Heart left ventricle (tissue), 16 donors: Measurements from ENCODE around the gene YIF1A. TPM values are rescaled to one million over a fixed set of nuclear protein-coding genes. Genes with fewer than 3 reads are reported as not detected.

Source experiments
- ATAC-seq, 4 donors: fragments of 200-7000 bp; cut with Tn5 transposase; one replicate each; pipeline ENCODE4 v1.9.1; 2020 to 2022; ENCODE audit warnings: moderate library complexity in 4 of 4, mild to moderate bottlenecking in 3 of 4, moderate number of reproducible peaks in 1 of 4
- DNase-seq, 5 donors: peaks; one replicate each; pipeline ENCODE4 v3.0.0-alpha.2; 2020
- H3K27ac ChIP-seq, 12 donors: fragments of 200-600 bp; sonication (generic) in 4 of 12; one replicate each; pipeline versions ENCODE4 v1.5.0 to v1.8.0; 2016 to 2022; ENCODE audit warnings: mild to moderate bottlenecking in 2 of 12
- H3K27me3 ChIP-seq, 9 donors: fragments of 200-600 bp; sonication (generic) in 2 of 9; one replicate each; pipeline versions ENCODE4 v1.5.1 to v1.8.0; 2016 to 2022; ENCODE audit warnings: mild to moderate bottlenecking in 3 of 9
- H3K36me3 ChIP-seq, 9 donors: fragments of 200-600 bp; sonication (generic) in 2 of 9; one replicate each; pipeline versions ENCODE4 v1.5.0 to v1.8.0; 2018 to 2022; ENCODE audit warnings: mild to moderate bottlenecking in 2 of 9
- H3K4me1 ChIP-seq, 12 donors: fragments of 200-600 bp; sonication (generic) in 4 of 12; one replicate each; pipeline versions ENCODE4 v1.5.0 to v1.8.0; 2016 to 2022; ENCODE audit warnings: mild to moderate bottlenecking in 3 of 12
- H3K4me3 ChIP-seq, 12 donors: fragments of 200-600 bp; sonication (generic) in 4 of 12; one replicate each; pipeline versions ENCODE4 v1.5.0 to v1.8.0; 2017 to 2022; ENCODE audit warnings: mild to moderate bottlenecking in 9 of 12, moderate library complexity in 4 of 12
- H3K9me3 ChIP-seq, 12 donors: fragments of 200-600 bp; sonication (generic) in 4 of 12; one replicate each; pipeline versions ENCODE4 v1.5.0 to v1.8.0; 2016 to 2022; ENCODE audit warnings: mild to moderate bottlenecking in 1 of 12
- POLR2A ChIP-seq, 2 donors: fragments of 450-650 bp; IDR thresholded peaks; one replicate each; pipeline ENCODE4 v1.6.1; 2017; ENCODE audit warnings: antibody characterized with exemption in 2 of 2, mild to moderate bottlenecking in 2 of 2, moderate library complexity in 2 of 2
- WGBS, 4 donors: extraction: QIAGEN DNeasy Blood & Tissue Kit in 2 of 4; methylation state at CpG; one replicate each; pipeline versions ENCODE4 v1.1.5 to v1.1.7; 2013 to 2018; 5-methylcytosine and 5-hydroxymethylcytosine counted together
- intact Hi-C, 10 donors: fragments of 100-400 bp; cut with DNase I; formaldehyde crosslinking; loops; one replicate each; pipeline versions ENCODE4 v1.11.1 to v1.14.2; 2022
- polyA plus RNA-seq, 2 donors: library from polyadenylated mRNA; stranded (reverse); fragments of 200-250 nt; gene quantifications; one replicate each; pipeline ENCODE4 v1.2.3, GENCODE V29; 2013
- total RNA-seq, 9 donors: library from RNA; depleted of rRNA in 2 of 9; stranded (reverse); fragments of >200 nt in 2 of 9; fragmentation: NEBNext Ultra II Directional in 3 of 9; extraction: Animal tissue kit (Norgen Biotek cat#: 25700) in 3 of 9; gene quantifications; one replicate each; pipeline versions ENCODE4 v1.1.0 to v1.2.4, GENCODE V29; 2016 to 2023
- TF ChIP-seq, protein P1 (sequence below), 12 donors: fragments of 200-600 bp; sonication (generic) in 4 of 12; IDR thresholded peaks; one replicate each; pipeline versions ENCODE4 v1.5.0 to v1.8.0; 2018 to 2022; ENCODE audit warnings: antibody characterized with exemption in 12 of 12, mild to moderate bottlenecking in 5 of 12
- donor health status: ischemic (EF 13 %, LVEDD 7.1; RV severe dilation, severe dysfunction).
- donor health status: healthy with polysubstance abuse.
- donor health status: DM: no; HTN: yes; CAD: no.
- donor health status: DM: no; HTN: no; CAD: no.
- donor health status: ischemic (EF 25% LVEDD 6.9; RV normal size, moderate dysfunction).
- donor health status: ischemic (EF 25% LVEDD 5.7; RV mildly dilated, moderate dysfunction).
- donor health status: healthy.
- donor health status: DM: yes; HTN: yes; CAD: no.
- donor health status: ischemic (EF 35%, LVEDD 5.7; RV mildly dilated, moderate dysfunction).
- donor health status: nonischemic (EF 11% LVEDD 7.7; RV severe dilation, severe dysfunction).
- donor health status: DM: yes; HTN: yes; CAD: no.
- donor health status: PGD.
- donor health status: ischemic (EF 29% LVEDD 5.4; RV normal size, mild dysfunction).
- donor health status: nonischemic (EF 23%, LVEDD 6.1; RV moderate dilation, normal function).

Gene YIF1A
- total and polyA plus RNA-seq, 11 donors = 41.6 to 136 (median 65.3) TPM

- H3K9me3 ChIP-seq = no peaks in the 10 kb centered on the region
- H3K27ac ChIP-seq = no peak overlapping the region
- 60 to 70% (median 66%) methylated on average over 10 of the region's 10 CpGs for WGBS, 4 donors
- intact Hi-C loops = no loop called here
- H3K4me1 ChIP-seq = peaks cover 7 to 46% (median 37%) of the 10 kb centered on the region in 12 donors
- no peak for TF ChIP-seq POLR2A (IDR thresholded peaks at IDR 0.05)
- TF ChIP-seq, protein P1, sequence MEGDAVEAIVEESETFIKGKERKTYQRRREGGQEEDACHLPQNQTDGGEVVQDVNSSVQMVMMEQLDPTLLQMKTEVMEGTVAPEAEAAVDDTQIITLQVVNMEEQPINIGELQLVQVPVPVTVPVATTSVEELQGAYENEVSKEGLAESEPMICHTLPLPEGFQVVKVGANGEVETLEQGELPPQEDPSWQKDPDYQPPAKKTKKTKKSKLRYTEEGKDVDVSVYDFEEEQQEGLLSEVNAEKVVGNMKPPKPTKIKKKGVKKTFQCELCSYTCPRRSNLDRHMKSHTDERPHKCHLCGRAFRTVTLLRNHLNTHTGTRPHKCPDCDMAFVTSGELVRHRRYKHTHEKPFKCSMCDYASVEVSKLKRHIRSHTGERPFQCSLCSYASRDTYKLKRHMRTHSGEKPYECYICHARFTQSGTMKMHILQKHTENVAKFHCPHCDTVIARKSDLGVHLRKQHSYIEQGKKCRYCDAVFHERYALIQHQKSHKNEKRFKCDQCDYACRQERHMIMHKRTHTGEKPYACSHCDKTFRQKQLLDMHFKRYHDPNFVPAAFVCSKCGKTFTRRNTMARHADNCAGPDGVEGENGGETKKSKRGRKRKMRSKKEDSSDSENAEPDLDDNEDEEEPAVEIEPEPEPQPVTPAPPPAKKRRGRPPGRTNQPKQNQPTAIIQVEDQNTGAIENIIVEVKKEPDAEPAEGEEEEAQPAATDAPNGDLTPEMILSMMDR (IDR thresholded peaks at IDR 0.05) = no peak
- peaks cover 0 to 19% (median 0%) of the 10 kb centered on the region in 9 donors for H3K36me3 ChIP-seq
- DNase-seq (peak in 2 of 5 donors; percentile 14 to 48), ATAC-seq (no peak)
- no peaks in the 10 kb centered on the region for H3K27me3 ChIP-seq
- no peak overlapping the region for H3K4me3 ChIP-seq
These were observed 42.0 kb upstream of the YIF1A start for GRCh38 chr11:66330931-66331330.

DNA sequence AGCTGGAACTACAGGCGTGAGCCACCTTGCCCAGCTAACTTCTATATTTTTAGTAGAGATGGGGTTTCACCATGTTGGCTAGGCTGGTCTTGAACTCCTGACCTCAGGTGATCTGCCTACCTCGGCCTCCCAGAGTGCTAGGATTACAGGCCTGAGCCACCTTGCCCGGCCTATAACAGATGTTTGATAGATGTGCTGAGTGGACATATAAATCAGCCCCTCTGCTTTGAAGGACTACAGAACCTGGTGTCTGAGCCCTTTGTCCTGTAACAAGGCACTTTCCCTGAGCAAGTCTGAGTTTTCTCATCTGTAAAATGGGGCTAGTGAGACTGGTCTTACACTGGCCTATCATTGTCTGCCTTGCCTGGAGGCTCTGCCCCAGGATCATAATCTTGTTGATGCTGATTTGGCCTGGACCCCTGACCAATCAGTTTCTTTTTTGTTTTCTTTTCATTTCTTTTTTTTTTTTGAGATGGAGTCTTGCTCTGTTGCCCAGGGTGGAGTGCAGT, 40.3 kb upstream of the YIF1A start:
- Histone ChIP-seq H3K4me1 (peaks cover 4 to 37% (median 32%) of the 10 kb centered on the region in 12 donors), H3K27me3 (no peaks in the 10 kb centered on the region), H3K36me3 (peaks cover 0 to 19% (median 0%) of the 10 kb centered on the region in 9 donors), H3K4me3 (no peak overlapping the region), H3K9me3 (no peaks in the 10 kb centered on the region), H3K27ac (no peak overlapping the region)
- intact Hi-C loops = loop anchor here in 3 of 10 donors (2.0 to 5.0 kb wide), 3 partner anchors 16 to 58 kb away; no protein-coding TSS in a partner anchor
- 92 to 95% (median 92%) methylated on average over 3 of the region's 3 CpGs for WGBS, 4 donors
- TF ChIP-seq, protein P1 (IDR thresholded peaks at IDR 0.05) = no peak
- no peak for TF ChIP-seq POLR2A (IDR thresholded peaks at IDR 0.05)
- DNase-seq (peak in 1 of 5 donors; percentile 14), ATAC-seq (no peak)

GRCh38 chr11:66328302-66329144, 39.6 kb upstream of the YIF1A start:
- Histone ChIP-seq H3K27ac (peak overlapping the region in 5 of 12 donors; percentile 19 to 84 (median 23)), H3K36me3 (peaks cover 0 to 17% (median 0%) of the 10 kb centered on the region in 9 donors), H3K9me3 (no peaks in the 10 kb centered on the region), H3K4me3 (peak overlapping the region in 6 of 12 donors; percentile 1 to 28 (median 21)), H3K27me3 (no peaks in the 10 kb centered on the region), H3K4me1 (peaks cover 4 to 37% (median 32%) of the 10 kb centered on the region in 12 donors)
- intact Hi-C loops = loop anchor here in 8 of 10 donors (1.0 to 5.0 kb wide), 4 partner anchors 16 to 59 kb away; no protein-coding TSS in a partner anchor
- ATAC-seq = peak; percentile 56 to 79 (median 74)
- 9 to 13% (median 11%) methylated on average over 16 to 19 of the region's 19 CpGs for WGBS, 4 donors
- DNase-seq = peak; percentile 78 to 87 (median 80)
- TF ChIP-seq, protein P1 (IDR thresholded peaks at IDR 0.05) = peak; percentile 92 to 98 (median 97)
- TF ChIP-seq POLR2A (IDR thresholded peaks at IDR 0.05) = no peak

GRCh38 chr11:66328031-66328301, 39.0 kb upstream of the YIF1A start:
- peak overlapping the region in 5 of 12 donors; percentile 19 to 84 (median 64) for H3K27ac ChIP-seq
- peaks cover 4 to 37% (median 32%) of the 10 kb centered on the region in 12 donors for H3K4me1 ChIP-seq
- H3K36me3 ChIP-seq = peaks cover 0 to 12% (median 0%) of the 10 kb centered on the region in 9 donors
- WGBS, 4 donors = 54 to 73% (median 65%) methylated on average over 3 of the region's 3 CpGs
- intact Hi-C loops = loop anchor here in 8 of 10 donors (1.0 to 5.0 kb wide), 4 partner anchors 15 to 59 kb away; no protein-coding TSS in a partner anchor
- peak in 1 of 2 donors; percentile 2 for TF ChIP-seq POLR2A (IDR thresholded peaks at IDR 0.05)
- TF ChIP-seq, protein P1 (IDR thresholded peaks at IDR 0.05) = no peak
- no peaks in the 10 kb centered on the region for H3K27me3 ChIP-seq
- DNase-seq = peak in 2 of 5 donors; percentile 23
- ATAC-seq = peak in 1 of 4 donors; percentile 1
- H3K9me3 ChIP-seq = no peaks in the 10 kb centered on the region
- H3K4me3 ChIP-seq = peak overlapping the region in 1 of 12 donors; percentile 17
